GM23338 (cell line): ENCODE measurements around the gene SSU72. TPM values are rescaled to one million over a fixed set of nuclear protein-coding genes. Genes with fewer than 3 reads are reported as not detected.

Experiments
- ATAC-seq: fragments of 200-7000 bp; cut with Tn5 transposase; 3 replicates; pipeline ENCODE4 v1.9.1; 2020
- DNase-seq: peaks from one replicate; pipeline ENCODE4 v3.0.0-alpha.2; 2015; ENCODE audit warnings: low spot score
- H2AFZ ChIP-seq: fragments of 200-600 bp; sonication (generic); 2 replicates; pipeline ENCODE4 v1.8.0; 2016; ENCODE audit warnings: antibody characterized with exemption, mild to moderate bottlenecking, moderate library complexity
- H3F3A ChIP-seq: fragments of 200-600 bp; sonication (generic); replicated peaks from 2 replicates; pipeline ENCODE4 v1.8.0; 2017; ENCODE audit warnings: antibody characterized with exemption, mixed run types, low read depth
- H3K27ac ChIP-seq: fragments of 200-600 bp; sonication (generic); 2 replicates; pipeline ENCODE4 v1.6.1; 2016; ENCODE audit warnings: low read depth
- H3K27me3 ChIP-seq: fragments of 200-600 bp; sonication (generic); 2 replicates; pipeline ENCODE4 v1.8.0; 2016; ENCODE audit warnings: mild to moderate bottlenecking, mixed run types, moderate library complexity; ENCODE audit not compliant: insufficient read depth
- H3K36me3 ChIP-seq: fragments of 200-600 bp; sonication (generic); 2 replicates; pipeline ENCODE4 v1.8.0; 2016; ENCODE audit warnings: mild to moderate bottlenecking; ENCODE audit not compliant: insufficient read depth
- H3K4me1 ChIP-seq: fragments of 200-600 bp; sonication (generic); 2 replicates; pipeline ENCODE4 v1.8.0; 2016; ENCODE audit warnings: mild to moderate bottlenecking, moderate library complexity; ENCODE audit not compliant: insufficient read depth
- H3K4me2 ChIP-seq: fragments of 200-600 bp; sonication (generic); 2 replicates; pipeline ENCODE4 v1.7.1; 2017; ENCODE audit warnings: mixed run types
- H3K4me3 ChIP-seq: fragments of 200-600 bp; sonication (generic); 2 replicates; pipeline ENCODE4 v1.6.1; 2016; ENCODE audit warnings: mixed run types
- H3K79me2 ChIP-seq: fragments of 200-600 bp; sonication (generic); replicated peaks from 2 replicates; pipeline ENCODE4 v1.8.0; 2017; ENCODE audit warnings: mild to moderate bottlenecking; ENCODE audit not compliant: insufficient read depth
- H3K9me2 ChIP-seq: fragments of 200-600 bp; sonication (generic); 2 replicates; pipeline ENCODE4 v1.8.0; 2017; ENCODE audit not compliant: insufficient read depth
- H4K20me1 ChIP-seq: fragments of 200-600 bp; sonication (generic); replicated peaks from 2 replicates; pipeline ENCODE4 v1.8.0; 2017; ENCODE audit warnings: mild to moderate bottlenecking; ENCODE audit not compliant: insufficient read depth
- H3K27ac Mint-ChIP-seq: 2 replicates; pipeline ENCODE4 v1.8.0; 2020; ENCODE audit warnings: inconsistent platforms, mild to moderate bottlenecking, moderate library complexity, mixed read lengths
- H3K27me3 Mint-ChIP-seq: 3 replicates; pipeline ENCODE4 v1.8.0; 2022; ENCODE audit warnings: low read depth, mild to moderate bottlenecking, moderate library complexity, mixed read lengths, inconsistent platforms; ENCODE audit not compliant: insufficient read depth, poor library complexity
- H3K36me3 Mint-ChIP-seq: 3 replicates; pipeline ENCODE4 v1.8.0; 2021; ENCODE audit warnings: low read depth, mild to moderate bottlenecking, inconsistent platforms, moderate library complexity, mixed read lengths
- H3K4me1 Mint-ChIP-seq: 3 replicates; pipeline ENCODE4 v1.8.0; 2020; ENCODE audit warnings: mild to moderate bottlenecking, inconsistent platforms, mixed read lengths
- H3K4me3 Mint-ChIP-seq: 3 replicates; pipeline ENCODE4 v1.8.0; 2021; ENCODE audit warnings: moderate library complexity, mild to moderate bottlenecking, inconsistent platforms, mixed read lengths
- H3K9me3 Mint-ChIP-seq: 3 replicates; pipeline ENCODE4 v1.8.0; 2020; ENCODE audit warnings: moderate library complexity, mild to moderate bottlenecking, inconsistent platforms, mixed read lengths
- CREB1 ChIP-seq: fragments of 250-450 bp; sonication (Bioruptor Pico); IDR thresholded peaks from 2 replicates; pipeline ENCODE4 v1.5.0; 2020; ENCODE audit warnings: low read depth, mild to moderate bottlenecking, moderate library complexity
- EZH2 ChIP-seq: fragments of 200-600 bp; sonication (generic); IDR thresholded peaks from one replicate; pipeline ENCODE4 v1.8.0; 2017; ENCODE audit warnings: antibody characterized with exemption, mild to moderate bottlenecking, low read depth; ENCODE audit not compliant: unreplicated experiment
- EZH2phosphoT487 ChIP-seq: fragments of 200-600 bp; sonication (generic); IDR thresholded peaks from one replicate; pipeline ENCODE4 v1.8.1; 2018; ENCODE audit warnings: antibody characterized with exemption; ENCODE audit not compliant: unreplicated experiment
- JUNB ChIP-seq: IDR thresholded peaks from one replicate; pipeline ENCODE4 v1.6.1; 2016; ENCODE audit warnings: antibody characterized with exemption; ENCODE audit not compliant: unreplicated experiment
- NANOG ChIP-seq: IDR thresholded peaks from 2 replicates; pipeline ENCODE4 v1.6.1; 2016; ENCODE audit warnings: antibody characterized with exemption, borderline replicate concordance
- POLR2AphosphoS5 ChIP-seq: IDR thresholded peaks from 2 replicates; pipeline ENCODE4 v1.6.1; 2016; ENCODE audit warnings: antibody characterized with exemption, low read depth
- STAT1 ChIP-seq: IDR thresholded peaks from one replicate; pipeline ENCODE4 v1.6.1; 2016; ENCODE audit warnings: antibody characterized with exemption; ENCODE audit not compliant: unreplicated experiment
- ZNF114 ChIP-seq: fragments of 250-450 bp; sonication (Bioruptor Pico); IDR thresholded peaks from 2 replicates; pipeline ENCODE4 v1.5.0; 2020; ENCODE audit warnings: mild to moderate bottlenecking, moderate library complexity
- ZNF331 ChIP-seq: fragments of 250-450 bp; sonication (Bioruptor Pico); IDR thresholded peaks from 2 replicates; pipeline ENCODE4 v1.5.0; 2020; ENCODE audit warnings: low read depth, mild to moderate bottlenecking, moderate library complexity
- polyA plus RNA-seq: library from polyadenylated mRNA; unstranded; fragments of >200 nt; fragmentation: Nextera tagmentation; extraction: Ambion mirVana; gene quantifications from 2 replicates; pipeline ENCODE4 v1.2.1, GENCODE V29; 2016
- total RNA-seq: library from RNA; depleted of rRNA; stranded (reverse); fragments of >200 nt; shearing (Covaris generic); gene quantifications from 2 replicates; pipeline ENCODE4 v1.2.3, GENCODE V29; 2014
- TF ChIP-seq, protein P1 (sequence below): IDR thresholded peaks from 2 replicates; pipeline ENCODE4 v1.6.1; 2016; ENCODE audit warnings: antibody characterized with exemption
- TF ChIP-seq, protein P2 (sequence below), 2 experiments: fragments of 200-600 bp in 1 of 2; sonication (generic) in 1 of 2; conservative IDR thresholded peaks; 2 replicates each; pipeline versions ENCODE4 v1.5.1 to v1.6.1; 2016 to 2017; ENCODE audit warnings: antibody characterized with exemption in 2 of 2, low read depth in 2 of 2, mild to moderate bottlenecking in 2 of 2, moderate library complexity in 1 of 2
- TF ChIP-seq, protein P3 (sequence below): IDR thresholded peaks from one replicate; pipeline ENCODE4 v1.6.1; 2018; ENCODE audit warnings: antibody characterized with exemption; ENCODE audit not compliant: unreplicated experiment
- TF ChIP-seq, protein P4 (sequence below): fragments of 250-450 bp; sonication (Bioruptor Pico); IDR thresholded peaks from 2 replicates; pipeline ENCODE4 v1.5.0; 2020; ENCODE audit warnings: mild to moderate bottlenecking, moderate library complexity

The SSU72 gene
- total and polyA plus RNA-seq, 2 experiments from 2014 or later: 148 to 248 TPM

DNA sequence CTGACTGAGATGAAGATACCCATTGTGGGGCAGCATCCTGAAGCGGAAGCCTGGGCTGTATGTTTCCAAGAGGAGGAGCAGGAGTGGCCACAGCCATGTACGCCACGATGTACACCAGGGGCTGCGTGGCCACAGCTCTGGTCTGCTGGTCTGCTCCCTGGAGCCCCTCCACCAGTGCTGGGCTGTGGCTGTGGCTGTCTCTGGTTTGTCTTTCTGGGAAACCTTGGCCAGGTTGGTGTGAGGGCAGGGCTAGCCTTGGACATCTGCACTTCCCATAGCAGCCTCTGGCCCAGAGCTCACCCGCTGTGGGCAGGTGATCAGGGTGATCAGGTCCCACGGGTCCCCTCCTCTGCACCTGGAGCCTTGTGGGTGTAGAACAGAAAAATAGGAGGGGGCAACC, 43.3 kb upstream of the SSU72 start:
- Mint-ChIP-seq H3K4me1 (peaks cover 12% of the 10 kb centered on the region), H3K27me3 (peaks cover 13% of the 10 kb centered on the region), H3K9me3 (no peaks in the 10 kb centered on the region; the same call in 2 of the 3 replicates), H3K4me3 (peak overlapping the region; percentile 80; the same call in 2 of the 3 replicates), H3K27ac (no peak overlapping the region), H3K36me3 (peaks cover 2% of the 10 kb centered on the region; the same call in 2 of the 3 replicates)
- Histone ChIP-seq H3K27ac (no peak overlapping the region), H3K36me3 (no peaks in the 10 kb centered on the region), H3K4me2 (no peak overlapping the region), H3K9me2 (no peaks in the 10 kb centered on the region), H3K4me3 (no peak overlapping the region), H3K79me2 (peaks cover 16% of the 10 kb centered on the region; the same call in 1 of the 2 replicates), H3K27me3 (no peaks in the 10 kb centered on the region), H4K20me1 (peaks cover 11% of the 10 kb centered on the region), H2AFZ (no peak overlapping the region), H3K4me1 (peaks cover 6% of the 10 kb centered on the region; the same call in 1 of the 2 replicates), H3F3A (peaks cover 4% of the 10 kb centered on the region; the same call in 1 of the 2 replicates)
- DNase-seq (no peak), ATAC-seq (no peak)
- TF ChIP-seq, protein P1, sequence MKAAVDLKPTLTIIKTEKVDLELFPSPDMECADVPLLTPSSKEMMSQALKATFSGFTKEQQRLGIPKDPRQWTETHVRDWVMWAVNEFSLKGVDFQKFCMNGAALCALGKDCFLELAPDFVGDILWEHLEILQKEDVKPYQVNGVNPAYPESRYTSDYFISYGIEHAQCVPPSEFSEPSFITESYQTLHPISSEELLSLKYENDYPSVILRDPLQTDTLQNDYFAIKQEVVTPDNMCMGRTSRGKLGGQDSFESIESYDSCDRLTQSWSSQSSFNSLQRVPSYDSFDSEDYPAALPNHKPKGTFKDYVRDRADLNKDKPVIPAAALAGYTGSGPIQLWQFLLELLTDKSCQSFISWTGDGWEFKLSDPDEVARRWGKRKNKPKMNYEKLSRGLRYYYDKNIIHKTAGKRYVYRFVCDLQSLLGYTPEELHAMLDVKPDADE: no peak
- no peak for TF ChIP-seq NANOG
- TF ChIP-seq, protein P2, sequence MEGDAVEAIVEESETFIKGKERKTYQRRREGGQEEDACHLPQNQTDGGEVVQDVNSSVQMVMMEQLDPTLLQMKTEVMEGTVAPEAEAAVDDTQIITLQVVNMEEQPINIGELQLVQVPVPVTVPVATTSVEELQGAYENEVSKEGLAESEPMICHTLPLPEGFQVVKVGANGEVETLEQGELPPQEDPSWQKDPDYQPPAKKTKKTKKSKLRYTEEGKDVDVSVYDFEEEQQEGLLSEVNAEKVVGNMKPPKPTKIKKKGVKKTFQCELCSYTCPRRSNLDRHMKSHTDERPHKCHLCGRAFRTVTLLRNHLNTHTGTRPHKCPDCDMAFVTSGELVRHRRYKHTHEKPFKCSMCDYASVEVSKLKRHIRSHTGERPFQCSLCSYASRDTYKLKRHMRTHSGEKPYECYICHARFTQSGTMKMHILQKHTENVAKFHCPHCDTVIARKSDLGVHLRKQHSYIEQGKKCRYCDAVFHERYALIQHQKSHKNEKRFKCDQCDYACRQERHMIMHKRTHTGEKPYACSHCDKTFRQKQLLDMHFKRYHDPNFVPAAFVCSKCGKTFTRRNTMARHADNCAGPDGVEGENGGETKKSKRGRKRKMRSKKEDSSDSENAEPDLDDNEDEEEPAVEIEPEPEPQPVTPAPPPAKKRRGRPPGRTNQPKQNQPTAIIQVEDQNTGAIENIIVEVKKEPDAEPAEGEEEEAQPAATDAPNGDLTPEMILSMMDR (conservative IDR thresholded peaks at IDR 0.05; ENCODE audit: low read depth in 2 of 2): no peak
- TF ChIP-seq, protein P3, sequence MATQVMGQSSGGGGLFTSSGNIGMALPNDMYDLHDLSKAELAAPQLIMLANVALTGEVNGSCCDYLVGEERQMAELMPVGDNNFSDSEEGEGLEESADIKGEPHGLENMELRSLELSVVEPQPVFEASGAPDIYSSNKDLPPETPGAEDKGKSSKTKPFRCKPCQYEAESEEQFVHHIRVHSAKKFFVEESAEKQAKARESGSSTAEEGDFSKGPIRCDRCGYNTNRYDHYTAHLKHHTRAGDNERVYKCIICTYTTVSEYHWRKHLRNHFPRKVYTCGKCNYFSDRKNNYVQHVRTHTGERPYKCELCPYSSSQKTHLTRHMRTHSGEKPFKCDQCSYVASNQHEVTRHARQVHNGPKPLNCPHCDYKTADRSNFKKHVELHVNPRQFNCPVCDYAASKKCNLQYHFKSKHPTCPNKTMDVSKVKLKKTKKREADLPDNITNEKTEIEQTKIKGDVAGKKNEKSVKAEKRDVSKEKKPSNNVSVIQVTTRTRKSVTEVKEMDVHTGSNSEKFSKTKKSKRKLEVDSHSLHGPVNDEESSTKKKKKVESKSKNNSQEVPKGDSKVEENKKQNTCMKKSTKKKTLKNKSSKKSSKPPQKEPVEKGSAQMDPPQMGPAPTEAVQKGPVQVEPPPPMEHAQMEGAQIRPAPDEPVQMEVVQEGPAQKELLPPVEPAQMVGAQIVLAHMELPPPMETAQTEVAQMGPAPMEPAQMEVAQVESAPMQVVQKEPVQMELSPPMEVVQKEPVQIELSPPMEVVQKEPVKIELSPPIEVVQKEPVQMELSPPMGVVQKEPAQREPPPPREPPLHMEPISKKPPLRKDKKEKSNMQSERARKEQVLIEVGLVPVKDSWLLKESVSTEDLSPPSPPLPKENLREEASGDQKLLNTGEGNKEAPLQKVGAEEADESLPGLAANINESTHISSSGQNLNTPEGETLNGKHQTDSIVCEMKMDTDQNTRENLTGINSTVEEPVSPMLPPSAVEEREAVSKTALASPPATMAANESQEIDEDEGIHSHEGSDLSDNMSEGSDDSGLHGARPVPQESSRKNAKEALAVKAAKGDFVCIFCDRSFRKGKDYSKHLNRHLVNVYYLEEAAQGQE: no peak
- no peak for TF ChIP-seq EZH2
- TF ChIP-seq ZNF331: no peak
- no peak for TF ChIP-seq ZNF114 (CRISPR knock-in tag)
- TF ChIP-seq, protein P4, sequence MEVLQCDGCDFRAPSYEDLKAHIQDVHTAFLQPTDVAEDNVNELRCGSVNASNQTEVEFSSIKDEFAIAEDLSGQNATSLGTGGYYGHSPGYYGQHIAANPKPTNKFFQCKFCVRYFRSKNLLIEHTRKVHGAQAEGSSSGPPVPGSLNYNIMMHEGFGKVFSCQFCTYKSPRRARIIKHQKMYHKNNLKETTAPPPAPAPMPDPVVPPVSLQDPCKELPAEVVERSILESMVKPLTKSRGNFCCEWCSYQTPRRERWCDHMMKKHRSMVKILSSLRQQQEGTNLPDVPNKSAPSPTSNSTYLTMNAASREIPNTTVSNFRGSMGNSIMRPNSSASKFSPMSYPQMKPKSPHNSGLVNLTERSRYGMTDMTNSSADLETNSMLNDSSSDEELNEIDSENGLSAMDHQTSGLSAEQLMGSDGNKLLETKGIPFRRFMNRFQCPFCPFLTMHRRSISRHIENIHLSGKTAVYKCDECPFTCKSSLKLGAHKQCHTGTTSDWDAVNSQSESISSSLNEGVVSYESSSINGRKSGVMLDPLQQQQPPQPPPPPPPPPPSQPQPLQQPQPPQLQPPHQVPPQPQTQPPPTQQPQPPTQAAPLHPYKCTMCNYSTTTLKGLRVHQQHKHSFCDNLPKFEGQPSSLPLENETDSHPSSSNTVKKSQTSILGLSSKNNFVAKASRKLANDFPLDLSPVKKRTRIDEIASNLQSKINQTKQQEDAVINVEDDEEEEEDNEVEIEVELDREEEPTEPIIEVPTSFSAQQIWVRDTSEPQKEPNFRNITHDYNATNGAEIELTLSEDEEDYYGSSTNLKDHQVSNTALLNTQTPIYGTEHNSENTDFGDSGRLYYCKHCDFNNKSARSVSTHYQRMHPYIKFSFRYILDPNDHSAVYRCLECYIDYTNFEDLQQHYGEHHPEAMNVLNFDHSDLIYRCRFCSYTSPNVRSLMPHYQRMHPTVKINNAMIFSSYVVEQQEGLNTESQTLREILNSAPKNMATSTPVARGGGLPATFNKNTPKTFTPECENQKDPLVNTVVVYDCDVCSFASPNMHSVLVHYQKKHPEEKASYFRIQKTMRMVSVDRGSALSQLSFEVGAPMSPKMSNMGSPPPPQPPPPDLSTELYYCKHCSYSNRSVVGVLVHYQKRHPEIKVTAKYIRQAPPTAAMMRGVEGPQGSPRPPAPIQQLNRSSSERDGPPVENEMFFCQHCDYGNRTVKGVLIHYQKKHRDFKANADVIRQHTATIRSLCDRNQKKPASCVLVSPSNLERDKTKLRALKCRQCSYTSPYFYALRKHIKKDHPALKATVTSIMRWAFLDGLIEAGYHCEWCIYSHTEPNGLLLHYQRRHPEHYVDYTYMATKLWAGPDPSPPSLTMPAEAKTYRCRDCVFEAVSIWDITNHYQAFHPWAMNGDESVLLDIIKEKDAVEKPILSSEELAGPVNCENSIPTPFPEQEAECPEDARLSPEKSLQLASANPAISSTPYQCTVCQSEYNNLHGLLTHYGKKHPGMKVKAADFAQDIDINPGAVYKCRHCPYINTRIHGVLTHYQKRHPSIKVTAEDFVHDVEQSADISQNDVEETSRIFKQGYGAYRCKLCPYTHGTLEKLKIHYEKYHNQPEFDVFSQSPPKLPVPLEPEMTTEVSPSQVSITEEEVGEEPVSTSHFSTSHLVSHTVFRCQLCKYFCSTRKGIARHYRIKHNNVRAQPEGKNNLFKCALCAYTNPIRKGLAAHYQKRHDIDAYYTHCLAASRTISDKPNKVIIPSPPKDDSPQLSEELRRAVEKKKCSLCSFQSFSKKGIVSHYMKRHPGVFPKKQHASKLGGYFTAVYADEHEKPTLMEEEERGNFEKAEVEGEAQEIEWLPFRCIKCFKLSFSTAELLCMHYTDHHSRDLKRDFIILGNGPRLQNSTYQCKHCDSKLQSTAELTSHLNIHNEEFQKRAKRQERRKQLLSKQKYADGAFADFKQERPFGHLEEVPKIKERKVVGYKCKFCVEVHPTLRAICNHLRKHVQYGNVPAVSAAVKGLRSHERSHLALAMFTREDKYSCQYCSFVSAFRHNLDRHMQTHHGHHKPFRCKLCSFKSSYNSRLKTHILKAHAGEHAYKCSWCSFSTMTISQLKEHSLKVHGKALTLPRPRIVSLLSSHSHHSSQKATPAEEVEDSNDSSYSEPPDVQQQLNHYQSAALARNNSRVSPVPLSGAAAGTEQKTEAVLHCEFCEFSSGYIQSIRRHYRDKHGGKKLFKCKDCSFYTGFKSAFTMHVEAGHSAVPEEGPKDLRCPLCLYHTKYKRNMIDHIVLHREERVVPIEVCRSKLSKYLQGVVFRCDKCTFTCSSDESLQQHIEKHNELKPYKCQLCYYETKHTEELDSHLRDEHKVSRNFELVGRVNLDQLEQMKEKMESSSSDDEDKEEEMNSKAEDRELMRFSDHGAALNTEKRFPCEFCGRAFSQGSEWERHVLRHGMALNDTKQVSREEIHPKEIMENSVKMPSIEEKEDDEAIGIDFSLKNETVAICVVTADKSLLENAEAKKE: no peak
- no peak for TF ChIP-seq CREB1 (CRISPR knock-in tag)
- TF ChIP-seq POLR2AphosphoS5: no peak
- TF ChIP-seq STAT1: no peak
- no peak for TF ChIP-seq JUNB
- TF ChIP-seq EZH2phosphoT487: no peak
